ENCODE data around the gene GGA3.

GGA3 gene

DNA sequence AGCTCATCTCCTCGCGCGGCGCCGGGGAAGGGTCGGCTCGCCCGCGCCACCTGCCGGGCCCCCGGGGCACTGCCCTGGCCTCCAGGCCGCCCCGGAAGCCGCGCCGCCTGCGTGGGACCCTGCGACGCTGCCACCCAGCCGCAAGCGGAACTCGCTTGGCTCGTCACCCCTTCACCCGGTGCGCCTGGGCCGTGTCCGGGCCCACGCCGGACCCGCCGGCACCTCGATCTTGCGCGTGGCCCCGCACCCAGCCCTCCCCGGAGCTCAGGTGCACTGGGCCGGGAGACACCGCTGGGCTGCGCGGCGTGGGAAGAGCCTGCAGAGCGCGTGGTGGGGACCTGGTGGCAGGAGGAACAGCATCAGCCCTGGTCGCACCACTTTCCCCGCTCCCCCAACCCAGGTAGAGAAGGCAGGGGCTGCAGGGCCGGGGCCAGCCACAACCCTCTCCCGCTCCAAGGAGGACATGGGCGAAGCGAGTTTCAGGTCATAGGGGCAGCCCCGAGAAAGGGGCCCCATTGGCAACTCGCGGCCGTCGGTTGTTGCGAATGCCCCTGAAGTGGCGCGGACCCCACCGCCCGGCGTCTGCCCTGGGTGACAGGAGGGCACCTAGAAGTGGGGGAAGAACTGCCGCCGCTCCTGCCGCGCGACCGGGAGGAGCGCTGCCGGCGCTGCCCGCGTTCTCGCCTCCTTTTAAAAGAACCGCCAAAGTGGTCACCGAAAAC, 10.0 kb upstream of the GGA3 start:
- H3K27ac ChIP-seq (ENCODE audit: low read length): no peak overlapping the region
- H3K9me3 ChIP-seq (ENCODE audit: control insufficient read depth in 1 of 2, low read length in 2 of 2): no peaks in the 10 kb centered on the region
- H3K4me3 ChIP-seq (ENCODE audit: low read depth in 1 of 2, low read length in 2 of 2): peak overlapping the region; percentile 60 to 81
- peaks cover 4 to 29% of the 10 kb centered on the region in 2 donors for H3K4me1 ChIP-seq (ENCODE audit: control insufficient read depth in 1 of 2, insufficient read depth in 2 of 2, low read length in 2 of 2)
- H3K36me3 ChIP-seq (ENCODE audit: control insufficient read depth in 1 of 2, insufficient read depth in 2 of 2, low read length in 2 of 2): peaks cover 2 to 5% of the 10 kb centered on the region in 2 donors
- no peaks in the 10 kb centered on the region for H3K27me3 ChIP-seq (ENCODE audit: low read depth, low read length)

DNA sequence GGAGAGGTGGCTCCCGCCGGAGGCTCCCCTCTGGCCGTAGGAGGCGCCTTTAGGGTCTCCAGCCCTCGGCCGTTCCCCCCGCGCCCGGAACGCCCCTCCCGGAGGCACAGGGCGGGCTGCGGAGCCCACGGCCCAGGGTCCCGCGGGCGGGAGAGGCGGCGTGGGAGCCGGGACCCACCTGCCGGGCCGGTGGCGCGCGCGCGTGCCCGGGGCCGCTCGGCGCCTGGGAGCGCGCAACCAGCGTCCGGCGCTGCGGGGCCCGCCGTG, 9.5 kb upstream of the GGA3 start, which contains the start of gene MIF4GD:
TSS of gene MIF4GD (minus strand) at position 266 of the 267 bp plus-strand sequence. CDS start 1,036 bp downstream, outside the sequence.
- no peaks in the 10 kb centered on the region for H3K27me3 ChIP-seq (ENCODE audit: low read depth, low read length)
- peak within 1 kb of the TSS; percentile 71 to 82 for H3K4me3 ChIP-seq (ENCODE audit: low read depth in 1 of 2, low read length in 2 of 2)
- H3K4me1 ChIP-seq (ENCODE audit: control insufficient read depth in 1 of 2, insufficient read depth in 2 of 2, low read length in 2 of 2): peaks cover 4 to 29% of the 10 kb centered on the region in 2 donors
- no peaks in the 10 kb centered on the region for H3K9me3 ChIP-seq (ENCODE audit: control insufficient read depth in 1 of 2, low read length in 2 of 2)
- H3K27ac ChIP-seq (ENCODE audit: low read length): peak within 1 kb of the TSS; percentile 54
- peaks cover 7 to 10% of the 10 kb centered on the region in 2 donors for H3K36me3 ChIP-seq (ENCODE audit: control insufficient read depth in 1 of 2, insufficient read depth in 2 of 2, low read length in 2 of 2)

DNA sequence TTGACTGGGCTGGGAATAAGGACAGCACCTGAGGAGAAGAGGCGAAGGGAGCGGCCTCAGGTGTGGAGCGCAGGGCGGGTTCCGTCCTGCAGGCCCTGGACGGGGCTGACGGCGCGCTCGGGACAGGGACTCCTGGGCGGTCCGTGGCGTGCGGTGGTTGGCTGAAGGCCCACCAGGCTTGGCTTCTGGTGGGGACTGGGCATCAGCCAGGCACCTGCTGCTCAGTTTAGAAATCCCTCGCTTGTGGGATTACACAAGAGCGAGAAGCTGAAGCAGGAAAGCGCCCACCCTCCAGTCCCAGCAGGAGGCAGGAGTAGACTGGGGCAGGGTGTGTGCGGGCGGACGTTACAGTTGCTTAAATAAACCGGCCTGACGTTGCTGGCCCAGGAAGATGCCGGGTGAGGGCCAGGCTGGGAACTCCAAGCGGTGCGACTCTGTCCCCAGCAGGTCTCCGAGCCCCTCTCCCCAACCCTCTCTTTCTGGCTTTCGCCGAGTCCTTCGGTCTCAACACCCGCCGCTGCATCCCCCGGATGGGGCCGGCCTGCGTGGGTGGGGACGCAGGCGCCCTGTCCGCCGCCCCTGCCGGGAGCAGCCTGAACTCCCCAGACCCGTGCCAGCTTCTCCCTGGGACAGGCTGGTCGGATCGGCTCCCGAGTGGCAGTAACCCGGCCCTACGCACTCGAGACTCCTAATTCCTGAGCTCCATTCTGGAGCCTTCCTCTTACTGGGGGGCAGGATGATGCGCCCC, 9.0 kb upstream of the GGA3 start:
- no peaks in the 10 kb centered on the region for H3K27me3 ChIP-seq (ENCODE audit: low read depth, low read length)
- peaks cover 12 to 15% of the 10 kb centered on the region in 2 donors for H3K36me3 ChIP-seq (ENCODE audit: control insufficient read depth in 1 of 2, insufficient read depth in 2 of 2, low read length in 2 of 2)
- H3K9me3 ChIP-seq (ENCODE audit: control insufficient read depth in 1 of 2, low read length in 2 of 2): no peaks in the 10 kb centered on the region
- peak overlapping the region; percentile 71 to 82 for H3K4me3 ChIP-seq (ENCODE audit: low read depth in 1 of 2, low read length in 2 of 2)
- peaks cover 4 to 29% of the 10 kb centered on the region in 2 donors for H3K4me1 ChIP-seq (ENCODE audit: control insufficient read depth in 1 of 2, insufficient read depth in 2 of 2, low read length in 2 of 2)
- H3K27ac ChIP-seq (ENCODE audit: low read length): peak overlapping the region; percentile 54

DNA sequence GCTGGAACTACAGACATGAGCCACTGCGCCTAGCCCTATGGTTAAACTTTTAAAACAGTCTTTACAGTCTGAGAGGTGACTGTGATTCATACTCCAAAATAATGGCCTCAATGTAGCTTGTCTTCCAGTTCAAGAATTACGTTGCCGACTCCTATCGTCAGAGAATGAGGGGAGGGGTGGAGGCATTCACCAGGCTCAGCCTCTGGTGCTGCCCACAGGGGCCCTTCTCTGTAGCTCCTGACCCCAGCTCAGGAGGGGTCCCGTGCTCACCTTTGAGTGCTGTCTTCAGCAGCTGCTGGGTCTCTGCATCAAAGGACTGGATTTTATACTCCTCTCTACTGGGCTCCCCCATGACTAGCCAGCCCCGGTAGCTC, 8.4 kb upstream of the GGA3 start:
- Histone ChIP-seq H3K9me3 (ENCODE audit: control insufficient read depth in 1 of 2, low read length in 2 of 2) (no peaks in the 10 kb centered on the region), H3K4me1 (ENCODE audit: control insufficient read depth in 1 of 2, insufficient read depth in 2 of 2, low read length in 2 of 2) (peaks cover 4 to 29% of the 10 kb centered on the region in 2 donors), H3K27me3 (ENCODE audit: low read depth, low read length) (no peaks in the 10 kb centered on the region), H3K36me3 (ENCODE audit: control insufficient read depth in 1 of 2, insufficient read depth in 2 of 2, low read length in 2 of 2) (peaks cover 13 to 15% of the 10 kb centered on the region in 2 donors), H3K4me3 (ENCODE audit: low read depth in 1 of 2, low read length in 2 of 2) (peak overlapping the region; percentile 71 to 82), H3K27ac (ENCODE audit: low read length) (peak overlapping the region; percentile 54)

DNA sequence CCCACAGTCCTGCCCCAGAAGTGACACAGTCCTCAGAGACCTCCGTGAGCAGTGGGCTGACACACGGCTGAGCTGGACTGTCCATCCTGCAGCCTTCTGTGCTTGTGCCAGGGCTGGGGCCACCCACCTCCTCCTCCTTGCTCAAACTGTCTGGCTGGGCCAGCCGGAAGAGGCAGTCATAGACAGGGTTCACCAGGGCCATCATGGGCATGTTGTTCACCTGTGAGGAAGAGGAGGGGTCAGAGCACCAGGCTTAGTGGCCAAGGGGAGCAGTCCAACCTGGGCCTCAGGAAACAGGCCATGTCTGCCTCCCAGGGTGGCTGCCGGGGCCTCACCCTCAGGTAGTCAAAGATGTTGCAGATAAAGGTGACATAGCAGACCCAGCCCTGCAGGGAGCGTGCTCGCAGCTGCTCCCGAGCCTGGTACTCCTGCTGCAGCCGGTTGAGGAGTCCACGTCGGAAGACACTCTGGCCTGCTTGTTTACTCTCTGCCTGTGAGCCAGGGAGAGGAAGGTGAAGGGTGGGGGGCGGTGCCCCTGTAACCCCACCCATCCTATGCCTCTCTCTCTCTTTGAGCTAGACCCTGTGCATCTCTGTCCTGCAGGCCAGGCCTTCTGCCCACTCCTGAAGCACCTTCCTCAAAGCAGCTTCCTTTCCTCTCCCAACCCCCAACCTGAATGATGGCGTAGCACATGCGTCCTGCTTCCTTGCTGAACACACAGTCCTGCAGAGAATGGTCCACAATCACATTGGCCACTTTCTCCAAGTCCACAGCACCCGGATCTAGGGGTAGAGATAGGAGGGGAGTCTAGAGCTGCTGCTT, 6.2 kb upstream of the GGA3 start:
- Histone ChIP-seq H3K9me3 (ENCODE audit: control insufficient read depth in 1 of 2, low read length in 2 of 2) (no peaks in the 10 kb centered on the region), H3K36me3 (ENCODE audit: control insufficient read depth in 1 of 2, insufficient read depth in 2 of 2, low read length in 2 of 2) (peaks cover 18 to 28% of the 10 kb centered on the region in 2 donors), H3K4me1 (ENCODE audit: control insufficient read depth in 1 of 2, insufficient read depth in 2 of 2, low read length in 2 of 2) (peaks cover 8 to 26% of the 10 kb centered on the region in 2 donors), H3K4me3 (ENCODE audit: low read depth in 1 of 2, low read length in 2 of 2) (no peak overlapping the region), H3K27me3 (ENCODE audit: low read depth, low read length) (no peaks in the 10 kb centered on the region), H3K27ac (ENCODE audit: low read length) (no peak overlapping the region)

DNA sequence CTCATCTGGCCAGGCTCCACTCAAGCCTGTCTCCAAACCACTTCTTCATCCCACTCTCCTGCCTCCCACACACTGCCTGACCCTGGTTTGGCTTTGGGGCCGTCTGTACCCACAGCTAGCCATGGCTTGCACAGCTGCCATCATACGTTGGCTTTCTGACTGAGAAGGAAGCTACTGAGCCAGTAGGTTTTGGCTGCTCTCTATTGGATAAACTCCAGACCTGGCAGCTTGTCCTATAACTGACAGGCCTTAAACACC, 5.7 kb upstream of the GGA3 start:
- peaks cover 12 to 26% of the 10 kb centered on the region in 2 donors for H3K4me1 ChIP-seq (ENCODE audit: control insufficient read depth in 1 of 2, insufficient read depth in 2 of 2, low read length in 2 of 2)
- H3K36me3 ChIP-seq (ENCODE audit: control insufficient read depth in 1 of 2, insufficient read depth in 2 of 2, low read length in 2 of 2): peaks cover 18 to 28% of the 10 kb centered on the region in 2 donors
- H3K4me3 ChIP-seq (ENCODE audit: low read depth in 1 of 2, low read length in 2 of 2): no peak overlapping the region
- H3K9me3 ChIP-seq (ENCODE audit: control insufficient read depth in 1 of 2, low read length in 2 of 2): no peaks in the 10 kb centered on the region
- no peaks in the 10 kb centered on the region for H3K27me3 ChIP-seq (ENCODE audit: low read depth, low read length)
- H3K27ac ChIP-seq (ENCODE audit: low read length): no peak overlapping the region

DNA sequence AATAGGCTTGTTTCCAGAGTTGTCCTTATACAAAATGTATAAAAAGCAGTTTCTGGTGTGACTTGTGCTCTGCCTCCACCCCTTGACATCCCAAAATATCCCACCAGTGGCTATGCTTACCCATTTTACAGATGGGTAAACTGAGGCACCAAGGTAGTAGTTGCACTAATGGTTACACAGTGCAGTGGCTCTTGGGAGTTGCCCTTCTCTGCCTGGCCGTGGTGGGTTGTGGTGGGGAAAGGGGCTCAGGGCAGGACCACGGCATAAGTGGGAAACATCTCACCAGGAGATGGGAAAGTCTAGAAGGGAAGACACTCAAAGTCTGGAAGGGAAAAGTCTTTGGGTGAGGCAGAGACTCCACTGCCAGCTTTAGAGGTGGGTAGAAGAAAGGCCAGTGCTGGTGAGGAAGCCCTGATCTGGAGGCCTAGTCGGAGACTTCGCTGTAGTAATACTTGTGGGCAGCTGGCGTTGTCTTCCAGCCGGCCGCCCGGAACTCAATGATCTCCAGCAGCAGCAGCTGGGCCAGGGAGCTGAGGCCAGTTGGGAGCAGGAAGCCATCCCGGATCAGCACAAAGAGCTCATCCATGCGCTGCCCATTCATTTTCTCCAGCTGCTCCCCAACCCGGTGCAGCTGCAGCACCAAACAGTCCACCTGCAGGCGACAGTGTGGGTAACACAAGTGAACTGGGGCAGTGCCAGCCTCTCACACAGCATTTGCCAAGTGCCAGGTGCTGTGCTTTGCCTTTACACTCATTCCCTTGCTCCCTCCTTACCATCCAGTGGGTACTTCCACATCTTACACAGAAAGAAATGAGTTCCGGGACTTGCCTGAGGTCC, 5.1 kb upstream of the GGA3 start:
- peaks cover 12 to 23% of the 10 kb centered on the region in 2 donors for H3K4me1 ChIP-seq (ENCODE audit: control insufficient read depth in 1 of 2, insufficient read depth in 2 of 2, low read length in 2 of 2)
- H3K27me3 ChIP-seq (ENCODE audit: low read depth, low read length): no peaks in the 10 kb centered on the region
- H3K36me3 ChIP-seq (ENCODE audit: control insufficient read depth in 1 of 2, insufficient read depth in 2 of 2, low read length in 2 of 2): peaks cover 18 to 28% of the 10 kb centered on the region in 2 donors
- H3K4me3 ChIP-seq (ENCODE audit: low read depth in 1 of 2, low read length in 2 of 2): no peak overlapping the region
- H3K9me3 ChIP-seq (ENCODE audit: control insufficient read depth in 1 of 2, low read length in 2 of 2): no peaks in the 10 kb centered on the region
- H3K27ac ChIP-seq (ENCODE audit: low read length): no peak overlapping the region

DNA sequence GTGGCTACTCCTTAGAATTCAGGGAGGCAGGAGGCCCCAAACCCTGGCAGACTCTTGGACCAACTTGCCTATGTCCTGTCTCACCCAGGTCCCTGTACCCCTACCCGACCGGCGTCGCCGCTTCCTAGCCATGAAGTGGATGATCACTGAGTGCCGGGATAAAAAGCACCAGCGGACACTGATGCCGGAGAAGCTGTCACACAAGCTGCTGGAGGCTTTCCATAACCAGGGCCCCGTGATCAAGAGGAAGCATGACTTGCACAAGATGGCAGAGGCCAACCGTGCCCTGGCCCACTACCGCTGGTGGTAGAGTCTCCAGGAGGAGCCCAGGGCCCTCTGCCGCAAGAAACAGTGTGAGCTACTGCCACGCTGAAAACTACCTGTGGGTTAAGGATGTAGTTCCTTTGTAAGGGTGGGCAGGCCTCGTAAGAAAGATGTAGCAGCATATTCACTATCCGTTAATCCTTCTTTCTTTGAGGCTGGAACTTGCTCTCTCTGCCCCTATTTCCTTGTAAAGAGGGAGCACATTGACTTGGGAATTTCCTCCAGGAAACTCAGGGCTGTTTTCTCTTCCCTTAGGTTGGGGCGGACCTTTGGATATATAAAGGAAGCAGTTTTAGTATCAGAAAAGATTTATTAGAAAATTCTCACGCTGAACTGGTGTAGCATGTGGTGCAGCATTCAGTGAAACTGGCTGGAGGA, 4.4 kb upstream of the GGA3 start:
- Histone ChIP-seq H3K4me3 (ENCODE audit: low read depth in 1 of 2, low read length in 2 of 2) (no peak overlapping the region), H3K27me3 (ENCODE audit: low read depth, low read length) (no peaks in the 10 kb centered on the region), H3K4me1 (ENCODE audit: control insufficient read depth in 1 of 2, insufficient read depth in 2 of 2, low read length in 2 of 2) (peaks cover 12 to 25% of the 10 kb centered on the region in 2 donors), H3K27ac (ENCODE audit: low read length) (no peak overlapping the region), H3K36me3 (ENCODE audit: control insufficient read depth in 1 of 2, insufficient read depth in 2 of 2, low read length in 2 of 2) (peaks cover 18 to 28% of the 10 kb centered on the region in 2 donors), H3K9me3 (ENCODE audit: control insufficient read depth in 1 of 2, low read length in 2 of 2) (no peaks in the 10 kb centered on the region)

DNA sequence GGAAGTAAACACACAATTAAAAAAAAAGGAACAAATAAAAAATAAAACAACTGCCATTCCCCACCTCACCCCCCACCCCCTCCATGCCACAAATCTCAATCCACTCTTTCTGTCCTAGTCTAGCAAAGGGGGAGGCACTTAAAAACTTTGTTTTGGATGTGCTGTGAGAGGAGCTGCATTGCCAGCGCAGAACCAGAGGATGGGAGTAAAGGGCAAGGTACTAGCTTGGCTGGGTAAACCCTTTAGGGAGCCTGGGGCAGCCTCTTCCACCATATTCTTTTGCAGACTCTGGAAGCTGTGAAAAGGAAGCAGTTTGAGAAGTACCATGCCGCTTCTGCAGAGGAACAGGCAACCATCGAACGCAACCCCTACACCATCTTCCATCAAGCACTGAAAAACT, 1.6 kb upstream of the GGA3 start:
- Histone ChIP-seq H3K27ac (ENCODE audit: low read length) (no peak overlapping the region), H3K9me3 (ENCODE audit: control insufficient read depth in 1 of 2, low read length in 2 of 2) (no peaks in the 10 kb centered on the region), H3K4me1 (ENCODE audit: control insufficient read depth in 1 of 2, insufficient read depth in 2 of 2, low read length in 2 of 2) (peaks cover 18 to 36% of the 10 kb centered on the region in 2 donors), H3K4me3 (ENCODE audit: low read depth in 1 of 2, low read length in 2 of 2) (peak overlapping the region; percentile 95 to 97), H3K36me3 (ENCODE audit: control insufficient read depth in 1 of 2, insufficient read depth in 2 of 2, low read length in 2 of 2) (peaks cover 18 to 28% of the 10 kb centered on the region in 2 donors), H3K27me3 (ENCODE audit: low read depth, low read length) (no peaks in the 10 kb centered on the region)

DNA sequence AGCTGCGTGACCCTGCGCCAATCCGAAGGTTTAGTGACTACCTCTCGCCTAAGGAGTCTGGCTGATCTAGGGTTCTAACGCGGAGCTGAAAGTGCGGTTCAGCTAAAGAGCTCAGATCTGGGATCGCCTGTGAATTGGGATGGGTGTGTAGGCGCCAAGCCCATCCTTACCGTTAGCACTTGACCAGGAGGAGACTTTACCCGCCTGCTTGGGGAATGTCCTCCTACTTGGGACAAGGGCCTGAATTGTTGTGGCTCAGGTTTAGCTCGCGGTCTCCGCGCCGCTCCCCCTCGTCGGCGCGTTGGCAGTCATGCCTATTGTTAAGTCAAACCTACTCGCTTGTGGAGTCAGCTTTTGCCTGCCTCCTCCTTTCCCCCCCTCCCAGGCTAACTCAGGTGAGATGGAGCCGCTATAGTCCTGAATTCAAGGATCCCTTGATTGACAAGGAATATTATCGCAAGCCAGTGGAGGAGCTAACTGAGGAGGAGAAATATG, 753 bp upstream of the GGA3 start:
- Histone ChIP-seq H3K27me3 (ENCODE audit: low read depth, low read length) (no peaks in the 10 kb centered on the region), H3K27ac (ENCODE audit: low read length) (peak overlapping the region; percentile 90), H3K36me3 (ENCODE audit: control insufficient read depth in 1 of 2, insufficient read depth in 2 of 2, low read length in 2 of 2) (peaks cover 18 to 28% of the 10 kb centered on the region in 2 donors), H3K4me3 (ENCODE audit: low read depth in 1 of 2, low read length in 2 of 2) (peak overlapping the region; percentile 95 to 97), H3K9me3 (ENCODE audit: control insufficient read depth in 1 of 2, low read length in 2 of 2) (no peaks in the 10 kb centered on the region), H3K4me1 (ENCODE audit: control insufficient read depth in 1 of 2, insufficient read depth in 2 of 2, low read length in 2 of 2) (peaks cover 18 to 33% of the 10 kb centered on the region in 2 donors)
